Activated T-helper 2 cell treated with anti-CD3 and anti-CD28 coated beads, Interferon-gamma antibody, Interleukin-2, Interleukin-4, amounts not matched to agents 10 μg/mL and 5 μg/mL and 100 μg/mL, durations not matched to agents 14 hours and 24 hours and 36 hours (primary cell): ENCODE measurements around the gene AIG1. TPM values are rescaled to one million over a fixed set of nuclear protein-coding genes. Genes with fewer than 3 reads are reported as not detected.

Experiments used
- total RNA-seq: library from RNA; stranded (reverse); gene quantifications from 2 replicates; pipeline ENCODE4 v1.2.3, GENCODE V29; 2022

AIG1 gene
- total RNA-seq, 1 donor from 2014 or later: 2.4 TPM

Other genes starting within 250 kb of the AIG1 start
- 24.3 and 26.1 TPM in 2 replicates for gene HIVEP2, start 115.7 kb upstream of the AIG1 start, total RNA-seq